ENCODE results near the gene CEP126.

CEP126 gene, protein sequence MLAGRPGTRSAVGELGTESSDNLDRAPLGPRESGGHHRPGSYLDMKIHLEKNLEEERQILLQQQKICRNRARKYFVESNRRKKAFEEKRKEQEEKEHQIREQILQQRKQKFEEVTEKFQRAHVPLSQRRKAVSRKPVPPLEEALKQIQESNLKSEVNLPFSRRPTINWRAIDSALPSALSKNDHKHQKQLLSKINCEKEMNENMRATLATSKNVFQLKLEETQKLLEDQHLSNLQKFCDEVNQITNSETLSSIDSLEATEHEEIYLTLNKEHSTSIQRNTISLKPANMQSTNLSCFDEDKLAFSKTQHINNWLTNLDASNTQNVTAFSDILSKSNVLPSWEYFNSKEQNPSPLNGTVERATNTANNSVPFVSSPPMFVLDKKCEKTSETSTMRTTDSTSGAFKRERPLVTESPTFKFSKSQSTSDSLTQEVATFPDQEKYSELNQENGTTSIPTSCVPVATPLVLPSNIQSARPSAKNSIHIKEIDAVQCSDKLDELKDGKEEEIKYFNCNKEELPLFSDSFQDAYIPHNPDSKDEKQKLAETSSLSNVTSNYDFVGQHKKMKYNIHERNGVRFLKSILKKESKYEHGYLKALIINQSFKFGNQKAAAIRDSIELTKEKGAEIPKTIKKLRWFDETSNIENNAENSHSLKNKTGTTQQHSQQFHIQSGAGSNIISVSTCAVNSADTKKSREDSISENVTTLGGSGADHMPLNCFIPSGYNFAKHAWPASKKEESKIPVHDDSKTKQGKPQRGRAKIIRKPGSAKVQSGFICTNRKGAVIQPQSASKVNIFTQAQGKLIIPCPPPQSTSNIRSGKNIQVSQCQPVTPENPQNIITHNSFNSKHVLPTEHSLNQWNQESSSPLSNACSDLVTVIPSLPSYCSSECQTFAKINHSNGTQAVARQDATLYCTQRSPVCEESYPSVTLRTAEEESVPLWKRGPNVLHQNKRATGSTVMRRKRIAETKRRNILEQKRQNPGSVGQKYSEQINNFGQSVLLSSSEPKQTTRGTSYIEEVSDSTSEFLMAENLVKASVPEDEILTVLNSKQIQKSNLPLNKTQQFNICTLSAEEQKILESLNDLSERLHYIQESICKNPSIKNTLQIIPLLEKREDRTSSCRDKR

DNA sequence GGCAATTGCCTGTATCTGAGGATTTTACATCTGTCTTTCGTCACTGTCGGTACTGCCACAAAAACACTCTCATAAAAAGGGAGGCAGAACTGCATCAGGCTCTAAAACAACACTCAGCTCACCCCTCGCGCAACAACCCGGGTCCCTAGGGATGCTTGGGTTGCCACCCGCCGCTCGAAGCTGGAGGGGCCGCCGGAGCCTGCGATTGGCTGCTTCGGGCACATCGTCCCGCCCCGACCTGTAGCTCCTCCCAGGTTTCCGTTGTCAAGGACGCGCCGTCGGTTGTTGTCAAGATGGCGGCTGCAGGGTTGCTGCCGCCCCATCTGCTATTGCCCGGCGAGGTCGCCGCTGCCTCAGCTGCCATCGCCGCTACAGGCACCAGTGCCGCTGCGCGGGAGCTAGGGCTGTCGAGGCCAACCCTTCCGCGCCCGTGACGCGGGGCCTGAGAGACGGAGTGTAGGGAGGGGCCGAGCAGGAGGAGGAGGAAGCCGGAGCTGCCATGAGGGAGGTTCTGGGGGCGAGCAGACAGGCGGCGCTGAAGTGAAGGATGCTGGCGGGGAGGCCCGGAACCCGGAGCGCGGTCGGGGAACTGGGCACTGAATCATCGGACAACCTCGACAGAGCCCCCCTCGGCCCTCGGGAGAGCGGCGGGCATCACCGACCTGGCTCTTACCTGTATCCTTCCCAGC is at the start of gene CEP126:
TSS of gene CEP126 (plus strand) at position 273 of the 689 bp plus-strand sequence. CDS start at position 548, 275 bp downstream.
- TF ChIP-seq, protein P1, sequence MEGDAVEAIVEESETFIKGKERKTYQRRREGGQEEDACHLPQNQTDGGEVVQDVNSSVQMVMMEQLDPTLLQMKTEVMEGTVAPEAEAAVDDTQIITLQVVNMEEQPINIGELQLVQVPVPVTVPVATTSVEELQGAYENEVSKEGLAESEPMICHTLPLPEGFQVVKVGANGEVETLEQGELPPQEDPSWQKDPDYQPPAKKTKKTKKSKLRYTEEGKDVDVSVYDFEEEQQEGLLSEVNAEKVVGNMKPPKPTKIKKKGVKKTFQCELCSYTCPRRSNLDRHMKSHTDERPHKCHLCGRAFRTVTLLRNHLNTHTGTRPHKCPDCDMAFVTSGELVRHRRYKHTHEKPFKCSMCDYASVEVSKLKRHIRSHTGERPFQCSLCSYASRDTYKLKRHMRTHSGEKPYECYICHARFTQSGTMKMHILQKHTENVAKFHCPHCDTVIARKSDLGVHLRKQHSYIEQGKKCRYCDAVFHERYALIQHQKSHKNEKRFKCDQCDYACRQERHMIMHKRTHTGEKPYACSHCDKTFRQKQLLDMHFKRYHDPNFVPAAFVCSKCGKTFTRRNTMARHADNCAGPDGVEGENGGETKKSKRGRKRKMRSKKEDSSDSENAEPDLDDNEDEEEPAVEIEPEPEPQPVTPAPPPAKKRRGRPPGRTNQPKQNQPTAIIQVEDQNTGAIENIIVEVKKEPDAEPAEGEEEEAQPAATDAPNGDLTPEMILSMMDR (IDR thresholded peaks at IDR 0.05; ENCODE audit: borderline replicate concordance, insufficient read depth, low read depth, low read length) = no peak
- H3K4me3 ChIP-seq (ENCODE audit: low read depth, low read length) = peak within 1 kb of the TSS; percentile 51

DNA sequence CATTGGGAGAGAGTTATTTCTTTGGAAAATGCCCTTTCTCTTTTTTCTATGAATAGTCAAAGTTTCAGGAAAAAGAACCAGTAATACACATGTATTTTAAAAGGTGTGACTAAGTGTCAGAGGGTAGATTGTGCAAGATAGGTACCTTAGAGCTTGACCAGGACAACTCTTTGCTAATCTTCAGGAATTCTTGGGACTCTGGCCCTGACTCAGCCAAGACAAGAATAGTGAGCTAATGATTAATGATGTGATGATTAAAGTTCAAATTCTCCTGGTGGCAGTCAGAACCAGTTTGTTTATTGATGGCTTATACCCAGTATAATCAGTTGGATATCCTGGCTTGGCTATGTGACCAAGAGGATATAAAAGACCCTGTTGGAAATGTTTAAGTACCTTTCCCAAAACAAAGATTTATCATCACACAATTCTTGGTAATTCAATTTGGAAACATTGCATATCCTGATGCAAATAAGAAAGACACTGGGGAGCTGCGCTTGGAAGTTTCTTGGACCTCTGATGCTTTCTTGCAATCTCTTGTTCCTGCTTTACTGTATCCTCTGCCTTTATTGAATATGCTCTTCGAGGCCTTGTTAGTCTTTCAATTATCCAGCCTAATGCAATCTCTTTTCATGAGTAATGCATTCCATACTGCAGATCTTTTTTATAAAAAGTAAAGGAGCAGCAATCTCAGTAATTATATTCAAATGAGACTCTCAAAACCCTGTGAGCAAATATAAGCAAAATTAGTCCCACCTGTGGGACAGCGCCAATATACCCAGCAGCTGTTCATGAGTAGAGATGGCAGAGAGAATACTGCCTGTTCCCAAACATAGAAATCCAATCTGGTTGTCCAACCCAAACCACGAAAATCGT is 48.0 kb upstream of the CEP126 start:
- no peak overlapping the region for H3K4me3 ChIP-seq (ENCODE audit: low read depth, low read length)
- TF ChIP-seq, protein P1 (IDR thresholded peaks at IDR 0.05; ENCODE audit: borderline replicate concordance, insufficient read depth, low read depth, low read length) = no peak

DNA sequence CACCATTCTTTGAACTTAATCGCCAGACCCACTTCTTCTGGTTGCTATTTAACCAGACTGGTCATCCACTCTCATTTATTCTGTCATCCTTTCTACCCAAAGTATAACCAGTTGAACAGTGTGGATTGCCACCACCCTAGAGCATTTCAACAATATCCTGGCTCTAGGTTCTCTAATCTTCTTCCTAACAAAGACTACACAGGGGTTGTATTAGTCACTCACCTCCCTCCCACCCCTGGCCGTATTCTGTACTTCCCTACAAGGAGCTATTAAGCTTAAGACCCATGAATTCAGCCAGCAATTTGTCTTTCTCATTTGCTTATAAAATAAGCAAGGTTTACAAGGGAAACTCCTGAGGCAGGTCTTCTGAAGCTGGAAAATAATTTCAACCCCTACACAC is 46.9 kb upstream of the CEP126 start:
- no peak overlapping the region for H3K4me3 ChIP-seq (ENCODE audit: low read depth, low read length)

DNA sequence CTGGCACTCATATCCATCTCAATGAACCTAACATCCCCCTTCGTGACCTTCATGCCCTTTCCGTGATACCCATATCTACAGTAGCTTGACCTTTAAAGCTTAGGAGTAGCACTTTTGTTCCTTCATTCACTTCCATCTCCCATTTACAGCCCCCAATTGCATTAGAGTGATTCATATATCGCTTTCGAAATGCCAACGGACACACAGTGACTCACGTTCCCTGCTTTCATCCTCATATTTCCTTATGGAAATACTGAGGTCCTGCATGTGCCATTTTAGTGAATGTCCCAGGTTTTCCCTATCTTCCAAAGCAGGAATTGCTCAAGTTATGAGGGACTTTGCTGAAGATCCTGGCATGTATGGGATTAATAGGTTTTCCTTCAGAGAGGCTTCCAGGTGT is 44.3 kb upstream of the CEP126 start:
- no peak overlapping the region for H3K4me3 ChIP-seq (ENCODE audit: low read depth, low read length)
- TF ChIP-seq, protein P1 (IDR thresholded peaks at IDR 0.05; ENCODE audit: borderline replicate concordance, insufficient read depth, low read depth, low read length) = no peak

More for the DNA sequence above, 46.9 kb upstream of the CEP126 start:
- TF ChIP-seq, protein P1 (IDR thresholded peaks at IDR 0.05; ENCODE audit: borderline replicate concordance, insufficient read depth, low read depth, low read length) = no peak

DNA sequence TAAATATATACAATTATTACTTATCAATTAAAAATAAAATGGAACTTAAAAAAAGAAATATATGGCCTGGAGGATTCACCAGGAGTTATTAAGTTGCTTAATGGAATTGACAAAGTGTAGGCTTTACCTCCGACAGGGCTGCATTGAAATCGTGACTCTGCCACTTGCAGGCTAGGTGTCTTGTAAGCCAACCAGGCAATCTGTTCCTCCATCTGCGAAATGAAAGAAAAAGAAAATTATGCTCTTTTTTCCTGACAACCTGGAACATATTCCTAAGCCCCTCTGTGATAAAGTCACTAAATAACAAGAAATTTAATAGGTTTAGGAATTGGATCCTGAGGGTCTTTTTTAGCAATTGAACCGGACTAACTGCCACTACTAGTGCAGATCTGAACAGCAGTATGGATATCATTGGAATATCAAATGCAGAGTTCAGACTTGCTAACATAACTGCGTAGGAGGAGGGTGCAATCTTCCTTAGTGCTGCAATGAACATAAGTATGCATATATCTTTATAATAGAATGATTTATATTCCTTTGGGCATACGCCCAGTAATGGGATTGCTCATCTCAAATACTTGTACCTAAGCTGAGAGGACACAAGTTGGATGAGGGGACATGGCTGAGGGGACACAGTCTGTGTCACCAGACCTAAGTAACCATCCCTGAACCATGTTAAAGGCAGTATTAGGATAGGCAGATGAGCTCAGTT is 42.5 kb upstream of the CEP126 start:
- H3K4me3 ChIP-seq (ENCODE audit: low read depth, low read length) = no peak overlapping the region
- TF ChIP-seq, protein P1 (IDR thresholded peaks at IDR 0.05; ENCODE audit: borderline replicate concordance, insufficient read depth, low read depth, low read length) = no peak
